COLO668 (cell line): ENCODE data around the gene PRSS37.
"Not testable (repeated sequence)": the region's sequence is repeated elsewhere in the genome, so short reads cannot be mapped to it uniquely, and the experiment has no call there.

Experiments used
- DNase-seq: peaks from one replicate; lab custom pipeline; 2025; ENCODE audit not compliant: unreplicated experiment; lab: John Stamatoyannopoulos, UW

The PRSS37 gene, protein sequence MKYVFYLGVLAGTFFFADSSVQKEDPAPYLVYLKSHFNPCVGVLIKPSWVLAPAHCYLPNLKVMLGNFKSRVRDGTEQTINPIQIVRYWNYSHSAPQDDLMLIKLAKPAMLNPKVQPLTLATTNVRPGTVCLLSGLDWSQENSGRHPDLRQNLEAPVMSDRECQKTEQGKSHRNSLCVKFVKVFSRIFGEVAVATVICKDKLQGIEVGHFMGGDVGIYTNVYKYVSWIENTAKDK

DNA sequence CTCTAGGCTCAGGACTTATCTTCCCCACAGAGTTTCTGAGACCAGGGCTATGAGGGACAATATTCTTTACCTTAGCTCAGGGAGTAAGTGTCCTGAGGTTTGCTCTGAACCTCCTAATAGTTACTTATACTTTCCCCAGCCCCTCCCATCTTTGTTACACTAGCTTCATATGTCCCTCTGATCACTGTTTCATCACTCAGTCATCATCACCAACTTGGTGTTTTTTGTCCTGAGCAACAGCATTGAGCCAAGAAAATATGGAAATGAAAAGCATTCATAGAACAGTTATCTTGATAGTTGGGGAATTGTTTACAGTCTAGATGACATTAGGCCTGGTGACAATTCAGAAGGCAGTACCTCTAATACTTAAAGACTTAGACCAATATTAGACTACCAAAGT is at the start of gene PRSS37:
TSS of gene PRSS37 (minus strand) at position 101 of the 400 bp plus-strand sequence. CDS start 436 bp downstream, outside the sequence.
- no peak for DNase-seq

DNA sequence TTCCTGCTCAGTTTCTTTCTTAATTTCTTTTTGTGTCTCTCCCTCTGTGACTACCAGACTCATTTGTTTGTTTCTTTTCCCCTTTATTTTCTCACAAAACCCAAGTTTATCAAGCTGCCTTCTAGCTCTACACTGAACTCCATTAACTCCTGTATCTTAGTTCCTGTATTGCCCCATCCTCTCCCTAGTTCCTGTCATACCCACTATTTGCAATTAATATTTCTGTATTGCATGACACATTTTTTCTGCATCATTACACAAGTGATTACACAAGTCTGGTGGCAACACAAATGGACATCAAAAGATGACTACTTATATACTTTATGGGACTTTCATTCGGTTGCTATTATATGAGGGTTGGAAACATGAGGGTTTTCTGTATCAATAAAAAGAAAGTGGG is 48.0 kb upstream of the PRSS37 start:
- no peak for DNase-seq

DNA sequence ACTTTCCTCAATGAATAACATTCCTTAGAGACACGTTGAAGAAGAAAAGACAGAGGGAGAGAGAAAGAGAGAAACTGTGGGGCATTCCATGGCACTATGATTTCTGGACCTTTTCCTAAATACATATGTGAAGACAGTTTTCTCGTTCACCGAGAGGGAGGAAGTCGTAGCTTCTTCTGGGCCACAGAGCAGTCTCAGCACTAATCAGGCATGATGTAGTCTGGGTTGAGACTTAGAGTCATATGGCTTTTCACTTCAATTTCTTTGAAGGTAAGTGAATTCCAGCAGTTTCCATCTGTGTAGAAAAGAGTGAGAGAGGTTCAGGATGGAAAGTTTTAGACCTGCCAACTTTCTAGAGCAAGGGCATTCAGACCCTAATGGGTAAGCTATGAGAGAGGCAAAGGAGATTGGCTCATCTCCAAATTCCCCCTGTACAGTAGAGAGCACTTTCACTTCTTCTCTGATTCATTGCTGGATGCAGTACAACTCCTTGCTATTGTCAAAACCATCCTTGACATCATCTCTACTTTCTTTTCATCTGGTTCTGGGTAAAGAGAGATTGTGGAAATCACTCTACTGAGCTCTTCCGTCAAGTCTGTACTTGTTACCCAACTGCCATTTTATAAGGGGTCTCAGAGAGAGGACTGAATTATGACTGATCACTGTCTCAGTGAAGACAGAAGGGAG is 43.4 kb upstream of the PRSS37 start:
- no peak for DNase-seq

DNA sequence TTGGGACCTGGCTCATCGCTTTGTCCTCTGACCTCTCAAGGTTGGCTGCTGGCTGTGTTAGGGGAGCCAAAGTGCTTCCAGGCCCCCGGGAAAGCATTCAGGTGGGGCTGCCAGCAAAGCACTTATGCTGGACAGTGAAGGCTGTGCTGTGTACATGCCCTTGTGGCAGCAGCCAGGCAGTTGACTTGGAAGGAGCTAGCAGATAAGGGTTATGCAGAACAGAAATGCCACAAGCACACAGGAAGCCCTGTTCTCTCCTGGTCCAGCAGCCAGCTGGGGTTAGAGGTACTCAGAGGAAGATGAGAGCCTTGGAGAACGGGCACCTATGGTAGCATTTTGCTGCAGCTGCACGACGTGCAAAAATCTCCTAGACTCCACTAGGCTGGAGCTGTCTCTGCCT is 39.7 kb upstream of the PRSS37 start:
- no peak for DNase-seq

DNA sequence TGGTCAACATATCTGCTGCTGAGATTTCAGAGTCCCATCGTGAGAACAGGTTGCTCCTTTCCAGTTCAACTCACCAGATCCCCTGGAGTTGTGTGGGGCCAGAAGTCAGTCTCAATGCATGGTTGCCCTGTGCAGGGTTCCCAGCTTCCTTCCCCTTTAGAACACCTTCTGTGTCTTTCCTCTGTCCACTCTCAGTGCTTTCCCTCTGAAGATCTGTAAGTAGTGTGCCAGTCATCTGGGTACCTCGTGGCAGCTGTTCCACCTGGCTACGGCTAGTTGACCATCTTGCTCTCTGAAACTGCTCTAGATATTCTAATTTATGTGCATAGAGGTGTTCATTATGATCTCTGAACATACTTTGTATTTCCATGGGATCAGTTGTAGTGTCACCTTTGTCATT is 36.1 kb upstream of the PRSS37 start:
- DNase-seq, result no peak

DNA sequence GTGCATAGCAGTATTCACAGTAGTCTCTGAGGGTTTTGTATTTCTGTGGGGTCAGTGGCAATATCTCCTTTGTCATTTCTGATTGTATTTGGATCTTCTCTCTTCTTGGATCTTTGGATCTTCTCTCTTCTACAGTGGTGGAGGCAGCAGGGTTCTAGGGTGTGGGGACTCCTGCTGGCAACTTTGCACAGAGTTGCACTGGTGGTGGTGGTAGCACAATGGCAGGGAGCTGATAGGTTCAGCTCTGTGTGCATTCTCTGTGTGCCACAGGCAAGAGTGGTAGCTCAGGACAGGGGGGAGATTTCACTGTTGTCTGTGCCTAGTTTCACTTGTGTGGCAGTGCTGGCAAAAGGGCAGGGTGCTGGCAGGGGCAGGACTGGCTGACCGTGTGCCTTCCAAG is 35.1 kb upstream of the PRSS37 start:
- no peak for DNase-seq

DNA sequence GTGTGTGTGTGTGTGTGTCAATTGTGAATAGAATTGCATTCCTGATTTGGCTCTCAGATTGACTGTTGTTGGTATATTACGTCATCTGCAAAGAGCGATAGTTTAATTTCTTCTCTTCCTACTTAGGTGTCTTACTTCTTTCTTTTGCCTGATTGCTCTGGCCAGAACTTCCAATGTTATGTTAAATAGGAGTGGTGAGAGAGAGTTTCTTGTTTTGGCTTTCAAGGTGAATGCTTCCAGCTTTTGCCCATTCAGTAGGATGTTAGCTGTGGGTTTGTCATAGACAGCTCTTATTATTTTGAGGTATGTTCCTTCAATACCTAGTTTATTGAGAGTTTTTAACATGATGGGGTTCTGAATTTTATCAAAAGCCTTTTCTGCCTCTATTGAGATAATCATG is 34.2 kb upstream of the PRSS37 start:
- DNase-seq, result no peak

DNA sequence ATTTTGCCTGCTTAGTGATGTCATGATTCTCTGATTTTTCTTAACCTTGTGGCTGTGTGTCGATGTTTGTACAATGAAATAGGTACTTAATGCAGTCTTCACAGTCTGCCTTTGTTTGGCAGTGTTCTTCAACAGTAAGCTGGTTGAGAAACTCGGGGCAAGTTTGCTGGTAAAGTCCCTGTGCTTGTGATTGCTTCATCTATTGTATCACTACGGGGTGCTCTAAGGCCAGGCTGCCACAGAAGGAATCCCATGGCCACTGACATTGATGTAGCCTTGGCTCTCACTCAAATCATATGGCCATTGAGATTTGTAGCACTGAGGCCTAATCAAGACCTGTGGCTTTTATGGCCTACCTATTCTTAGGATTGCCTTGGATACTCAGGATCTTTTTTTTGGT is 33.5 kb upstream of the PRSS37 start:
- DNase-seq, result no peak

DNA sequence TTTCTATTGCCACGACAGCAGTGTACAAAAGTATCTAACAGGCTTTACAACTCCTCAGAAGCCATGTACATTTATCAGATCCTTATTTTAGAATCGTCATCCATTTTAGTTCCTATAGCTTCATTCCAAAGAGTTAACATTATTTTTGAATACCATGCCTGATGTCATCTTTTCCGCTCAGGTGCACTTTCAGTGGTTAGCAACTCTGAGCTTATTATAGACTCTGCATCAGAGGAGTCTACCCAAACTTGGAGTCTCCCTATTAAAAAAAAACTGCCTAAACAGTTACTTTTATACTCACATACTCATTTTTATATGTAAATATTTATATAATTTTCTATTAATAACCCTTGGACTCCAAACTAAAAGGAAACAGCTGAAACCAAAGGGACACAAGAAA is 31.6 kb upstream of the PRSS37 start:
- DNase-seq, result no peak

DNA sequence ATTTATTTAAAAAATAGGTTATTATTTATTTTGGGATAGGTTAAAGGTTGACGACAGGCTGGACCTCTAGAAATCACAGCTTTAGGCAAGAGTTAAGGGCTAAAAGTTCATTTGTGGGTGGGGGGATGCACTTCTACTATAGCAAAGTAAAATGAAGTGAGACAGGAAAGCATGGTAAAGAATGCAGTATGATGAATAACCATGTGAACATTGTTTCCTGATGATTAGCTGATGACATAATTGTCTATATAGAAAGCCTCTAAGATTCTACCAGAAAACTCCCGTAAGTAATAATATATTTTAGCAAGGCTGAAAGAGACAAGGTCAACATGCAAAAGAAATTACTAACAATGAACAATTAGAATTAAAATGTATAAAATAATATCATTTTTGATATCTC is 25.7 kb upstream of the PRSS37 start:
- no peak for DNase-seq

DNA sequence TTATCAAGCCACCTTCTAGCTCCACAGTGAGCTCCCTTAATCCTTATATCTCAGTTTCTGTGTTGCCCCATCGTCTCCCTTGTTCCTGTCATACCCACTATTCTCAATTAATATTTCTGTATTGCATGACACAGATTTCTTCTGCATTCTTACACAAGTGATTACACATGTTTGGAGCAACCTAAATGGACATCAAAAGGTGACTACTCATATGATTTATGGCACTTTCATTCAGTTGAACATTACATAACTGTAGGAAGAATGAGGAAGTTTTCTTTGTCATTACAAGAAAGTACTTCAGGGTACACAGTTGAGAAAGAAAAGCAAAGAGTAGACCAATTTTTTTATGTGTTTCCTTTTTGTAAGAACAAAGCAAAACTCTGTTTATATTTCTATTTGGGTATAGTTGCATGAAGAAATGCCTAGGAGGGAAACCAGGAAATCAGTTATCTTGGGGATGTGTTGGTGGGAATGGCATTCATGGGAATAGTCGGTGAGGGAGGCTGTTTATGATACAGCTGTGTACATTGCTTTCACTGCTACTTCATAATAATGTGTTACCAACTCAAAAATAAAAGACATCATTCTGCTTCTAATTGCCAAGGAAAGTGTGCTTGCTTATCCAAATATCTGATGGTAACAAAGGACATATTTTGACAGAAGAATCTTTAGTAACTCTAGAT is 23.6 kb upstream of the PRSS37 start:
- no peak for DNase-seq

DNA sequence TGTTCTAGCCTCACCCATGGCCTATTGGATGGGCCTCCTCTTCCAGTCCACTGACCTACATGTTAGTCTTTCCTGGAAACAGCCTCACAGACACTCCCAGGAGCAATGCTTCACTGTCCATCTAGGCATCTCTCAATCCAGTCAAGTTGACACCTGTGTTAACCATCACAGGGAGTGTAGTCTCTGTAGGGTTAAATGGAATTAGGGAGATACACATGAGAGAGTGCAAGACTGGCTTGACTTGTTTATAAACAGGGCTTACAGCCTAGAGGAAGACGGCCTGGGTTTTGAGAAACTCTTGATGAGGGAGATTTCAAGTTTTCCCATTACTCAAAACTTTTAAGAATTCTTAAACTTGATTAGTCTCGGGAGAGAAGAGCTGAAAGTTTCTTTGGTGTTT is 18.9 kb upstream of the PRSS37 start:
- no peak for DNase-seq

DNA sequence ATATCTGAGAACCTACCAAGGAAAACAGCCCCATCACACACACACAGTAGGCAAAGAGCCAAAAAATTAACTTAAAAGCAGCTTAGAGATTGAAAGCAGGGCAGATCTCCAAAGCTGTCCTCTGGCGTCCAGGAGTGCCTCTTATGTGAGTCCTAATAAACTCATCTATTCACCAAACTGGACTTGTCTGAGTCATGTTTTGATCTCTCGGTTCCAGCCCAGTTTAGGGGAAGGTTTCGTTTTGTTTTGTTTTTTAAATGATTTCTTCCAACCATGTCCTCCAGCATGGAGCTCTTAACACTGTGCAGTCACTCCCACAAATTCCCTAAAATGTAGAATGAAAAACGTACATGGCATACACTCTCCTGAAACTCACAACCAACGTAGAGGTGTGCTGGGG is 6.7 kb upstream of the PRSS37 start:
- DNase-seq, result no peak

DNA sequence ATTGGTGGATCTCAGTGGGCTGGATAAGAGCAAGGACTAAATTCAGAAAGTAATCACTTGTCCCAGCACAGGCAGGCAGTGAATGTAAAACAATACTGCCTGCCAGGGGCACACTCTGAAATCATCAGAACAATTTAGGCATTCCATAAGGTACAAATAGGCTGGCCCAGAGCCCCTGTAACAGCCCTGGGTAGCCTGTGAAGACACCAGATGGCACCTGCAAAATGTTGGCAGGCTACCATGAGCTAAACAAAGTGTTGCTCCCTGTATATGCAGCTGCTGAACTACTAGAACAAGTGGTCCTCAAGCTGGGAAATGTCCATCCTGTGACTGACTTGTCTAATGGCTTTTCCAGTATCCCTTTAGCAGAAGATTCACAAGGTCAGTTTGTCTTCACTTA is 3.0 kb upstream of the PRSS37 start:
- peak; percentile 52 for DNase-seq

DNA sequence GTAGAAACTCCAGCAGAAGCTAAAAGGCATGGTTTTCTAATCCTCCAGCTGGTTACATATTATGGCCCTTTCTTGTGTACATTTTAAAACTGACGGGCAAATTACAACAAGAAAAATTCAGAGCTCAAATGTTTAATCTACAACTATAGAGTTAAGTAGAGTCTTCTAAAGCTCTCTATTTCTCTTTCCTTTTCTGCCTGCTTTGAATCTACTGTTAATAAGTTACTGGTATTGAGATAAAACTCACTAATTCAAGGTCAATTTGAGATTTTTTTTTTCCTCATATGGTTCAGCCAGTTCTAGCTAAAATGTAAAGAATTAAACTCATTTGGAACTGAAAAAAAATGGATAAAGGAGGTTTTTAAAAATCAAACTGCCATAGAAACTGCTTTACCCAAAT is 1.6 kb upstream of the PRSS37 start:
- DNase-seq, result no peak

DNA sequence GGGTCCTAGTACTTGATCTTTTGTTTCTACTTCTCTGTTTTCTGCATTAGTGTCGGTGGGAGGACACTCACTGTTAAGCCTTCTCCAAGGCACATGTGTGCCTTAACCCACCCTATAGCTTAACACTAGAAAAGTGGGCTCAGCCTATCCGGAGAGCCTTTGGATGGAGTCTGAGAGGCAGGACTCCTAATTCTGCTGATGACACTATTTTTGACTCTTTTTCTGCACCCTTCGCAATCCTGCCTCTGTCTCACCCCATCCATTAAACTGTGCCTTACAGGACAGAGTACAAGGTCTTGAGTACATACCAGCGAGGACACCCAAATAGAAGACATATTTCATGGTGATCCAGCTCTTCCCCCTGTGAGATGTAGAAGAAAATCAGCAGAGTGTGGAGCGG is 577 bp downstream of the PRSS37 start:
- DNase-seq, result no peak

DNA sequence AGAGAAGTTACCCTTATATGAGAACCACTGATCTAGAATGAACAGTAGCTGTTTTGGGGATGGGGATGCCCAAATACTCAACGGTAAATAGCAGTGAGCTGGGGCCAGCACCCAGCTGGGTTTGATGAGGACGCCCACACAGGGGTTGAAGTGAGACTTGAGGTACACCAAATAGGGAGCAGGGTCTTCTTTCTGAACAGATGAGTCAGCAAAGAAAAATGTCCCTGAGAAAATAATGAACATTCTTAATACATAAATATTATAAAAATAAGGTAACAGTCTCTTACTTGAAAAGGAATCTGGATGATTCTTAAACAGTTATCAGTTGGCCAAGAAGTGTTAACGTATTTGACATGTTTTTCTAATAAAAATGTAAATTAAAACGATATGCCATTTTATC is 2.0 kb downstream of the PRSS37 start:
- no peak for DNase-seq

DNA sequence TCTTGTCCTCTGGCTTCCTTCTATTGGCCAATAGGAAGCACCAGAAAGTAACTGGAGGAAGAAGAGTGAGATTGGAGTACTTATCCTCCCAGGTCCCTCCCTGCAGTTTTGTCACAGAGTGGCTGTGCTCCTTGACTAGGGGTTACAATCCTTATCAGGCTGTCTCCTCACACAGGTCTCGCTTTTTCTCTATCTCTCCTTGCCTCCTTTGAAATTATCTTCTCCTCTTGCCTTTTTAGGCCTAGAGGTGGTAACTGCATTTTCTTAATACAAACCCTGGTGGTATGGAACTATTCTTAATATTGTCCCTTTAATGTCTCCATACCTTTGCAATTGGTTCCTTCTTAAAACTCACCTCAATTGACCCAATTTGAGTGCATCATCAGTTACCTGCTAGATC is 2.7 kb downstream of the PRSS37 start:
- no peak for DNase-seq

DNA sequence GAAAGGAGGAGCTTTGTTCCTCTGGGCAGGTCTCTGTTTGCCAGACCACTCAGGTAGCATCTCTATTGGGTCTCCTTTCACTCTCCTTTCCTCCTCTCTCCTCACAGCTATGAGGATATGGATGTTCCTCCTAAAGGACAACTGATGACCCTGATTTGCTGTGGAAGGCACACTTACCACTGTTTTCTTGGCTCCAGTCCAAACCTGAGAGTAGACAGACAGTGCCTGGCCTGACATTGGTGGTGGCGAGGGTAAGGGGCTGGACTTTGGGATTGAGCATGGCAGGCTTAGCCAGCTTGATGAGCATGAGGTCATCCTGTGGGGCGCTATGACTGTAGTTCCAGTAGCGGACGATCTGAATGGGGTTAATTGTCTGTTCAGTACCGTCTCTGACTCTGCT is 3.6 kb downstream of the PRSS37 start:
- no peak for DNase-seq

DNA sequence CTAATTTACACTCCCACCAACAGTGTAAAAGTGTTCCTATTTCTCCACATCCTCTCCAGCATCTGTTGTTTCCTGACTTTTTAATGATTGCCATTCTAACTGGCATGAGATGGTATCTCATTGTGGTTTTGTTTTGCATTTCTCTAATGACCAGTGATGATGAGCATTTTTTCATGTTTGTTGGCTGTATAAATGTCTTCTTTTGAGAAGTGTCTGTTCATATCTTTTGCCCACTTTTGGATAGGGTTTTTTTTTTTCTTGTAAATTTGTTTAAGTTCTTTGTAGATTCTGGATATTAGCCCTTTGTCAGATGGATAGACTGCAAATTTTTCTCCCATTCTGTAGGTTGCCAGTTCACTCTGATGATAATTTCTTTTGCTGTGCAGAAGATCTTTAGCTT is 18.9 kb downstream of the PRSS37 start:
- not testable (repeated sequence) for DNase-seq

DNA sequence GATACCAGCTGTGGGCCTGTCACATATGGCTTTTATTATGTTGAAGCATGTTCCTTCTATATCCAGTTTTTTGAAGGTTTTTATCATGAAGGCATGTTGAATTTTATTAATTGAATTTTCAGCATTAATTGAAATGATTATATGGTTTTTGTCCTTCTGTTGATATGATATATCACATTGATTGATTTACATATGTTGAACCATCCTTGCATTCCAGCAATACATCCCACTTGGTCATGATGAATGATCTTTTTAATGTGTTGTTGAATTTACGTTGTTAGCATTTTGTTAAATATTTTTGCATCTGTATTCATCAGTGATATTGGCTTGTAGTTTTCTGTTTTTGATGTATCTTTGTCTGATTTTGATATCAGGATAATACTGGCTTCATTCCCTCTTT is 21.2 kb downstream of the PRSS37 start:
- DNase-seq, result no peak

DNA sequence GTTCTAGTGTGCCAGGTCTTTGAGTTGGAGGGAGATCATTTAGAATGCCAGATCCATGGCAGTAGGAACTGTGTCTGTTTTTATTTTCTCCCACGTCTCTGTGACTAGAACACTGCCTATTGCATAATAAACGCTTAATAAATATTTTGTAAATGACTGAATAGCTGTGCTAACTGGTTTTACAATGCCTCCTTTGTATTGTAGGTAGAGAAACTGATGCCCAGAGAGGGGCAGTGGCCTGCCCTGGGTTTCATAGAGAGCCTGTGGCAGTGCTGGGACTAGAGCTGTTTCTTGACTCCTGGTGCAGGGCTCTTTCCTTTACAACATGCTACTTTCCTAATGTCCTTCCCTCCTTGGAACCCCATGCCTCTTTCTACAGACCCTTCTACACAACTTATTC is 48.8 kb downstream of the PRSS37 start:
- DNase-seq, result no peak

DNA sequence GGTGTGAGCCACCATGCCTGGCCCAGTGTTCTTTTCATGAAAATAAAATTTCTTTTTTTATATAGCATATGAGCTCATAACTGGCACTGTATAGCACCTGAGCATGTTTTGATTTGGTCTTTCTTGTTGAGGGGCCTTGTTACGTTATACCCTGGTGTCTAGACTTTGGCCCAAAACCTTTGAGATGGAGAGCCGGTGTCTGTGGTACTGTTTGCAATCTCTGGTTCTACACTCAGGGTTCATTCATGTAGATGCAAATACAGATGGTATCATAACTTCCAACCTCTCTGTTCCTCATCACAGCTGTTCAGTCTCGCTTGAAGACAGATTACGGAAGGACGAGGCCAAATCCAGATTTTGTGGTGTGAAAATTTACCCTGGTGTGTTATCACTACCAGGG is 51.4 kb downstream of the PRSS37 start, which contains the start of gene TAS2R5:
TSS of gene TAS2R5 (plus strand) at position 301 of the 400 bp plus-strand sequence. CDS start 145 bp downstream, outside the sequence.
- no peak for DNase-seq
